Endothelial cell of hepatic sinusoid (primary cell): ENCODE data around the gene KRTAP5-6.
"Not testable (repeated sequence)": the region's sequence is repeated elsewhere in the genome, so short reads cannot be mapped to it uniquely, and the experiment has no call there.

Source experiments
- in situ Hi-C: cut with HindIII; loops from 2 replicates; pipeline ENCODE4 v1.10.0; 2017; ENCODE audit warnings: low sequenced_read_pairs

Gene KRTAP5-6

GRCh38 chr11:1661454-1662269 is 35.3 kb upstream of the KRTAP5-6 start:
- in situ Hi-C loops: not testable (repeated sequence)

- in situ Hi-C loops: not testable (repeated sequence)
Measured at GRCh38 chr11:1662699-1663283, 34.2 kb upstream of the KRTAP5-6 start.

GRCh38 chr11:1665313-1665712 is 31.7 kb upstream of the KRTAP5-6 start:
- in situ Hi-C loops: no loop called here

GRCh38 chr11:1667121-1667850 is 29.7 kb upstream of the KRTAP5-6 start:
- in situ Hi-C loops: no loop called here

- in situ Hi-C loops: no loop called here
Measured at GRCh38 chr11:1667906-1668305, 29.1 kb upstream of the KRTAP5-6 start.

- in situ Hi-C loops: no loop called here
Measured at GRCh38 chr11:1668911-1669473, 28.0 kb upstream of the KRTAP5-6 start.

- in situ Hi-C loops: no loop called here
Measured at GRCh38 chr11:1669546-1670218, 27.3 kb upstream of the KRTAP5-6 start.

GRCh38 chr11:1670457-1670856 is 26.5 kb upstream of the KRTAP5-6 start:
- in situ Hi-C loops: not testable (repeated sequence)

- in situ Hi-C loops: no loop called here
Measured at GRCh38 chr11:1670905-1671371, 26.1 kb upstream of the KRTAP5-6 start.

GRCh38 chr11:1671658-1672057 is 25.3 kb upstream of the KRTAP5-6 start:
- in situ Hi-C loops: no loop called here

GRCh38 chr11:1672613-1673350 is 24.2 kb upstream of the KRTAP5-6 start:
- in situ Hi-C loops: no loop called here

- in situ Hi-C loops: no loop called here
Measured at GRCh38 chr11:1673446-1674172, 23.4 kb upstream of the KRTAP5-6 start.

GRCh38 chr11:1674173-1675131 is 22.5 kb upstream of the KRTAP5-6 start:
- in situ Hi-C loops: no loop called here

- in situ Hi-C loops: no loop called here
Measured at GRCh38 chr11:1675536-1676228, 21.3 kb upstream of the KRTAP5-6 start.

GRCh38 chr11:1676229-1676740 is 20.7 kb upstream of the KRTAP5-6 start:
- in situ Hi-C loops: no loop called here

- in situ Hi-C loops: no loop called here
Measured at GRCh38 chr11:1679881-1680280, 17.1 kb upstream of the KRTAP5-6 start.

GRCh38 chr11:1682225-1682905 is 14.6 kb upstream of the KRTAP5-6 start:
- in situ Hi-C loops: no loop called here
